Stimulated activated CD4-positive, alpha-beta T cell treated with anti-CD3 and anti-CD28 coated beads, Interleukin-12 subunit alpha, Interleukin-12 subunit beta, amount 100 ng/mL, for 24 hours (primary cell): ENCODE measurements around the gene RFC3.
"Not testable (repeated sequence)": the region's sequence is repeated elsewhere in the genome, so short reads cannot be mapped to it uniquely, and the experiment has no call there.

ENCODE experiments used
- DNase-seq, 2 experiments: peaks; one replicate each; pipeline ENCODE4 v3.0.0-alpha.2; 2020; ENCODE audit warnings: low read depth in 2 of 2

Gene RFC3

GRCh38 chr13:33817901-33818706 is at the start of gene RFC3:
RFC3 (plus strand) TSS chr13:33818149; CDS start chr13:33818179, 30 bp downstream.
- DNase-seq, result peak; percentile 87 to 90

DNA sequence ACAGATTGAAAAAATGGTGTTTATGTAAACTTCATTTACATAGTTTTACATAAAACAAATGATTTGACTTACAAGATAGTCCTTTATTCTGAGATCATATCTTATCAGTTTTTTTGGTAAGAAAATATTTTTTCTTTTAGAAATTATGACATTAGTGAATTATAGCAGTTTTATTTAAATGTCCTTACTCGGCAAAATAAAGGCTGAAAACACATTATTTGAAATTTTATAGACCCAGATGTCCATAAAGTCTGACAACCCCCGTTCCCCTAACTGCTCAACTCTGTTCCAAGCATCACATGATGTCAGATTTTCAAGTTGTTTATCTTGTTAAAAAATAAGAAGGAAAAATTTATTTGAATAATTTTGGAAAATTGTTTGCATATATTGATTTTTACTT is 46.7 kb upstream of the RFC3 start:
- no peak for DNase-seq

GRCh38 chr13:33773790-33774462 is 44.0 kb upstream of the RFC3 start:
- DNase-seq, result no peak

GRCh38 chr13:33775339-33776108 is 42.4 kb upstream of the RFC3 start:
- DNase-seq, result no peak

GRCh38 chr13:33776239-33776881 is 41.6 kb upstream of the RFC3 start:
- no peak for DNase-seq

DNA sequence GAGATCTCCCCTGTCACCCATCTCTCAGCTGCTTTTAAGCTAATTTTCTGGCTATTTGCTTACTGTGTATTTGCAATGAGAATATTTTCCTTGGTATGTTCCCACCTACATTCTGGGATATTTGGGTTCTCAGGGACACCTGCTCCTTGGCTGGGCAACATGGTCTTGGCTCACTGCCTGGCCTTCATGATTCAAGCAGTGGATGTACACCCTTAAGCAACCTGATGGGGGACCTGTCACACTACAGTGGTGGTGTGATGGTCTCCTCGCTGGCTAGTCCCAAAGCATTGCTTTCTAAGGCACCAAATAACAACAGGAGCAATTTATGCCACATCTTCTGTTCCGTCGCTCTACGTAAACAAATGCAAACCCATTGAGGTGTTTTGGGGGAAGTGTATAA is 35.3 kb upstream of the RFC3 start:
- no peak for DNase-seq

DNA sequence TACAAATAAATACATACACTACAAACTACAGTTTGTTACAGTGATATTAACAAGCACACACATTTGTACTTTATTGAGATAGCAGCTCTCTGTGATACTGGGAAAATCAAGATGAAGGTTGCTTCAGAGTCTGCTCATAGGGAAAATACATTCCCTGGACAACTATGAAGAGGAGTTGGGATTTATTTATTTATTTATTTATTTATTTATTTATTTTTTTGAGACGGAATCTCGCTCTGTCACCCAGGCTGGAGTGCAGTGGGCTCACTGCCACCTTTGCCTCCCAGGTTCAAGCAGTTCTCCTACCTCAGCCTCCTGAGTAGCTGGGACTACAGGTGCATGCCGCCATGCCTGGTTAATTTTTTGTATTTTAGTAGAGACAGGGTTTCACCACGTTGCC is 34.7 kb upstream of the RFC3 start:
- DNase-seq, result not testable (repeated sequence)

DNA sequence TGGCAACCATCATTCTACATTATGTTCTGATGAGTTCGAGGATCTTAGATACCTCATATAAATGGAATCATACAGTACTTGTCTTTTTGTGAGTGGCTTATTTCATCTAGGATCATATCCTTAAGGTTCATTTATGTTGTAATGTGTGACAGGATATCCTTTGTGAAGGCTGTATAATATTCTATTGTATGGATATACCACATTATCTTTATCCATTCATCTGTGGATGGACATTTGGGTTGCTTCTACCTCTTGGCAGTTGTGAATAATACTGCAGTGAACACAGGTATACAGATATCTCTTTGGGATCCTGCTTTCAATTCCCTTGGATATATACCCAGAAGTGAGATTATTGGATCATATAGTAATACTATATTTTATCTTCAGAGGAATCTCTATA is 33.2 kb upstream of the RFC3 start:
- no peak for DNase-seq

DNA sequence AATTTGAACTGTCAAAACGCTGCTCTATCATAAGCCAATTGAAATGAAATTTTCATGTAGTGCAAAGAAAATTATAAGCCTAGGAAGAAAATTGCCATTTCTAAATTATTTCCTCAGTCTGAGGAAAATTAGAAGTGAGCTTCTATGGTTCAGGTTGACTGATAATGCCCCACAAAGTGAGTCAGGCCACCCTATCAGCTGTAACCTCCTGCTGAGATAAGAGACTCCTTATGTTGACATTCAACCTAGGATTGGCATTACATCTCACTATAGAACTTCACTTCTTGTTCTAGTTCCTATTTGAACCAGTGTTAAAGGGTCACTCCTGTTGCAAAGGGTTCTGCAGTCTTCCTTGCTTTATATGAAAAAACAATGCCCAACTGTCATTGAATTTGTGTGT is 32.6 kb upstream of the RFC3 start:
- DNase-seq, result no peak

GRCh38 chr13:33787051-33787591 is 30.8 kb upstream of the RFC3 start:
- no peak for DNase-seq

DNA sequence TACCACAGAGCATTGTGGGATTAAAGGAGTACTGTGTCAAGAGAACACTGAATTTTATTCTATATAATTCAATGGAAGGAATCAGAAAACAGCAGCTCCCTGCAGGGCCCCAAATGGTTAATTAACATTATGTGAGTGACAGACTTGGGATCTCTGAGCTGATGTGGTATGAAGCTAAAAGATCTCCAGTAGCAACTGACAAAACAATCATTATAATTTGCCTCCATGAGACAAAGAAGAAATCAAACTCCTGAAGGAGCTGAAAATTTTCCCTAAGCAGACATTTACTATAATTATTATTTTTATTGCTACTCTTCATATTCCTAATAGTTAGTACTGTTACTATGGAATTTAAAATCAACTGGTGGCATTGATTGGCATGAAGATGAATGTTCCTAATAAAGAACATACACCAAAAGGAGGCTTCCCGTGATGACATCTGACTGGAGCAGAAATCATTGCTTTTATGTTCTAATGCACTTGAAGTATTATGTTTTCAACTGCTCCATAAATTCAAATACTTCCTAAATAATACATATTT is 28.8 kb upstream of the RFC3 start:
- no peak for DNase-seq

DNA sequence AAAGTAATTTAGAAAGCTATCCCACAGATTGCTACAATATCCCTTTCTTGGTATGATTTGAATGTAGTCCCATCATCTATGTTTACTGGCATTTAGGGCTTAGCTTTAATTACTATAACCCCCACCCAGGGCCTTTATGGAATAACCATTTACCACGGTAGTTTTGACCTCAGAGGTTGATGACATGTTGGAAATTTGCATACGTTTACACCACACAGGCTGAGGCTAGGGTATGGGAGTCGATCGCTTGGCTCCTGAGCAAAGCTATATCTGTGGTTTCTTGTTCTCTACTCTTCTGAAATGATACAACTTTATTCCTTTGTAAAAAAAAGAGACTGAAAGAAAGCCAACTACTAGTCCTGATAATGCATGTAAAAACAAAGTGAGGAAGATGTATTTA is 28.2 kb upstream of the RFC3 start:
- DNase-seq, result no peak

DNA sequence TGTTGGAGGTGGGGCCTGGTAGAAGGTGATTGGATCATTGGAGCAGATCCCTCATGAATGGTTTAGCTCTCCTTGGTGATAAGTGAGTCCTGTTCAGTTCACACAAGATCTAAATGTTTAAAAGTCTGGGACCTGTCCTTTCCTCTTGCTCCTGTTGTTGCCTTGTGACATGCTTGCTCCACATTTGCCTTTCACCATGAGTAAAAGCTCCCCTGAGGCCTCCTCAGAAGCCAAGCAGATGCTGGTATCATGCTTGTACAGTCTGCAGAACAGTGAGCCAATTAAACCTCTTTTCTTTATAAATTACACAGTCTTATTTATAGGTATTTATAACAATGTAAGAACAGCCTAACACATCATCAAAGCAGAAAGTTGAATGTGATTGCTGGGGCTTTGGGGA is 24.2 kb upstream of the RFC3 start:
- no peak for DNase-seq

GRCh38 chr13:33794576-33794975 is 23.4 kb upstream of the RFC3 start:
- DNase-seq, result no peak

- DNase-seq, result no peak
Measured at GRCh38 chr13:33796095-33796494, 21.9 kb upstream of the RFC3 start.

- DNase-seq, result no peak
Measured at GRCh38 chr13:33797622-33798021, 20.3 kb upstream of the RFC3 start.

- DNase-seq, result no peak
Measured at GRCh38 chr13:33798023-33798422, 19.9 kb upstream of the RFC3 start.

DNA sequence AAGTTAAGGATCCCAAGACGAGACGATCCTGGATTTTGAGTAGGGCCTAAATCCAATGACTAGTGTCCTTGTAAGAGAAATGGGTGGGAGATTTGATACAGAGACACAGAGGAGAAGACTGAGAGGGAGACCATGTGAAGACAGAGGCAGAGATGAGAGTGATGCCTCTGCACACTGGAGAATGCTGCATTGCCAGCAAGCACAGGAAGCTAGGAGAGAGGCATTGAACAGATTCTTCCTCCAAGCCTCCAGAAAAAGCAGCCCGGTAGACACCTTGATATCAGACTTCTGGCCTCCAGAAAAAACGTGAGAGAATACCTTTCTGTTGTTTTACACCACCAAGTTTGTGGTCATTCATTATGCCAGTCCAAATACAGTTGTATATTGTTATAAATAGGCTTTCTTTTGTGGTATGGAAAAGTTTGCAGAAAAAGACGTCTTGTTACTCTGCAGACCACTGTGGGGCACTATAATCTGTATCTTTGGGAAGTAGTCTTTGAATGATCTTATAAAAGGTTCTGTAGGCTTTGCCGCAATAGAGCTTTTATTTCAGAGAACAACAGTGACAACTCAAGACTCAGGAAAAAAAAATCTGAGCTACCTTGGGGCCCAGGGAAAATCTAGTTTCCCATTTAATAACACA is 17.9 kb upstream of the RFC3 start:
- DNase-seq, result no peak

GRCh38 chr13:33800646-33801186 is 17.2 kb upstream of the RFC3 start:
- no peak for DNase-seq

- no peak for DNase-seq
Measured at GRCh38 chr13:33806470-33807248, 11.3 kb upstream of the RFC3 start.
